ENCODE results near the gene RBBP6.
A peak's percentile ranks its signal among the peaks of the same experiment; 100 is the strongest.

RBBP6 gene

GRCh38 chr16:24514096-24514495 is 25.3 kb upstream of the RBBP6 start:
- no peak for TF ChIP-seq CTCF (conservative IDR thresholded peaks at IDR 0.05)
- H3K27ac ChIP-seq, result no peak overlapping the region

GRCh38 chr16:24515186-24515585 is 24.2 kb upstream of the RBBP6 start:
- H3K27ac ChIP-seq, result no peak overlapping the region
- no peak for TF ChIP-seq CTCF (conservative IDR thresholded peaks at IDR 0.05)

- TF ChIP-seq CTCF (conservative IDR thresholded peaks at IDR 0.05), result peak; percentile 86
- H3K27ac ChIP-seq, result no peak overlapping the region
Measured at GRCh38 chr16:24516900-24517669, 22.3 kb upstream of the RBBP6 start.

- no peak for TF ChIP-seq CTCF (conservative IDR thresholded peaks at IDR 0.05)
- H3K27ac ChIP-seq, result no peak overlapping the region
Measured at GRCh38 chr16:24518498-24518897, 20.9 kb upstream of the RBBP6 start.

GRCh38 chr16:24520983-24521382 is 18.4 kb upstream of the RBBP6 start:
- H3K27ac ChIP-seq, result no peak overlapping the region
- TF ChIP-seq CTCF (conservative IDR thresholded peaks at IDR 0.05), result no peak

- H3K27ac ChIP-seq, result no peak overlapping the region
- no peak for TF ChIP-seq CTCF (conservative IDR thresholded peaks at IDR 0.05)
Measured at GRCh38 chr16:24522751-24523150, 16.6 kb upstream of the RBBP6 start.

- no peak for TF ChIP-seq CTCF (conservative IDR thresholded peaks at IDR 0.05)
- H3K27ac ChIP-seq, result no peak overlapping the region
Measured at GRCh38 chr16:24523569-24523968, 15.8 kb upstream of the RBBP6 start.
